Measurements from ENCODE around the gene CARHSP1.

DNA sequence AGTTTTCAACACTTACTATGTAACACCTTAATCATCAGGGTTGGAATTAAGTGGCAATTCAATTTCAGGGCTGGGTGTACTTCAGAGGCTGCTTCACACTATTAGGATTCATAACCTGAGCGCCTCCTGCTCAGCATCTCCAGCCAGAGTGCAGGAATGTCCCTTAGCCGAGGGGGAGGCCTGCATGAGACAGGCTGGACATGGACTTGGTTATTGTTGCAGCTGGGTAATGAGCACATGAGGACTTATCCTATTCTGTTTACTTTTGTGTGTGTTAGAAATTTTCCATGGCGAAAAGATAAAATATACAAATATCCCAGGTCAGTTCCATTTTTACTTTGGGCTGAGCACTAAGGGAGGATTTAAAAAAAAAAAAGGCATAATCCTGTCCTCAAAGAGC is 60.8 kb downstream of the CARHSP1 start:
- TF ChIP-seq, protein P1, sequence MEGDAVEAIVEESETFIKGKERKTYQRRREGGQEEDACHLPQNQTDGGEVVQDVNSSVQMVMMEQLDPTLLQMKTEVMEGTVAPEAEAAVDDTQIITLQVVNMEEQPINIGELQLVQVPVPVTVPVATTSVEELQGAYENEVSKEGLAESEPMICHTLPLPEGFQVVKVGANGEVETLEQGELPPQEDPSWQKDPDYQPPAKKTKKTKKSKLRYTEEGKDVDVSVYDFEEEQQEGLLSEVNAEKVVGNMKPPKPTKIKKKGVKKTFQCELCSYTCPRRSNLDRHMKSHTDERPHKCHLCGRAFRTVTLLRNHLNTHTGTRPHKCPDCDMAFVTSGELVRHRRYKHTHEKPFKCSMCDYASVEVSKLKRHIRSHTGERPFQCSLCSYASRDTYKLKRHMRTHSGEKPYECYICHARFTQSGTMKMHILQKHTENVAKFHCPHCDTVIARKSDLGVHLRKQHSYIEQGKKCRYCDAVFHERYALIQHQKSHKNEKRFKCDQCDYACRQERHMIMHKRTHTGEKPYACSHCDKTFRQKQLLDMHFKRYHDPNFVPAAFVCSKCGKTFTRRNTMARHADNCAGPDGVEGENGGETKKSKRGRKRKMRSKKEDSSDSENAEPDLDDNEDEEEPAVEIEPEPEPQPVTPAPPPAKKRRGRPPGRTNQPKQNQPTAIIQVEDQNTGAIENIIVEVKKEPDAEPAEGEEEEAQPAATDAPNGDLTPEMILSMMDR (optimal IDR thresholded peaks at IDR 0.05 in 1 of 3, IDR thresholded peaks at IDR 0.05 in 1 of 3, conservative IDR thresholded peaks at IDR 0.05 in 1 of 3; ENCODE audit: extremely low read depth in 1 of 3, insufficient read depth in 2 of 3, low read length in 3 of 3): no peak
- no peak for TF ChIP-seq EZH2 (IDR thresholded peaks at IDR 0.05; ENCODE audit: low read length)
